Tibial artery (tissue), 4 donors: ENCODE measurements around the gene BCL2.

Experiments
- DNase-seq, 2 donors: peaks; one replicate each; pipeline ENCODE4 v3.0.0-alpha.2; 2019
- H3K27ac ChIP-seq, 2 donors: fragments of 200-600 bp; sonication (generic) in 1 of 2; 1 replicate in 1 of 2; 2 replicates in 1 of 2; pipeline ENCODE4 v1.5.1; 2018 to 2019; ENCODE audit warnings: mild to moderate bottlenecking in 1 of 2
- H3K27me3 ChIP-seq, 2 donors: fragments of 200-600 bp; sonication (generic) in 1 of 2; one replicate each; pipeline versions ENCODE4 v1.5.1 to v1.6.0; 2016 to 2019
- H3K36me3 ChIP-seq, 3 donors: fragments of 200-600 bp; sonication (generic) in 2 of 3; one replicate each; pipeline ENCODE4 v1.5.1; 2016 to 2019; ENCODE audit warnings: mild to moderate bottlenecking in 2 of 3
- H3K4me1 ChIP-seq, 4 donors: fragments of 200-600 bp; sonication (generic) in 2 of 4; 1 replicate in 3 of 4; 2 replicates in 1 of 4; pipeline ENCODE4 v1.5.1; 2016 to 2019
- H3K4me3 ChIP-seq, 2 donors: fragments of 200-600 bp; sonication (generic) in 1 of 2; 1 replicate in 1 of 2; 2 replicates in 1 of 2; pipeline ENCODE4 v1.5.1; 2018 to 2019; ENCODE audit warnings: mild to moderate bottlenecking in 2 of 2
- H3K9me3 ChIP-seq, 3 donors: fragments of 200-600 bp; sonication (generic) in 1 of 3; one replicate each; pipeline ENCODE4 v1.5.1; 2016 to 2019
- intact Hi-C: fragments of 100-400 bp; cut with DNase I; formaldehyde crosslinking; loops from one replicate; pipeline ENCODE4 v1.15.0; 2023; ENCODE audit warnings: low total_unique reads
- TF ChIP-seq, protein P1 (sequence below), 2 experiments: fragments of 200-600 bp in 1 of 2; fragments of 450-650 bp in 1 of 2; IDR thresholded peaks; one replicate each; pipeline ENCODE4 v1.5.1; 2017 to 2019; ENCODE audit warnings: antibody characterized with exemption in 2 of 2, mild to moderate bottlenecking in 1 of 2, moderate library complexity in 1 of 2

The BCL2 gene

GRCh38 chr18:63272638-63273037, 46.9 kb downstream of the BCL2 start:
- Histone ChIP-seq H3K27me3 (no peaks in the 10 kb centered on the region), H3K9me3 (no peaks in the 10 kb centered on the region), H3K4me1 (peaks cover 0 to 16% (median 7%) of the 10 kb centered on the region in 4 donors), H3K4me3 (no peak overlapping the region), H3K36me3 (no peaks in the 10 kb centered on the region), H3K27ac (peak overlapping the region in 1 of 2 donors; percentile 2)
- no peak for DNase-seq
- intact Hi-C loops: no loop called here
- TF ChIP-seq, protein P1, sequence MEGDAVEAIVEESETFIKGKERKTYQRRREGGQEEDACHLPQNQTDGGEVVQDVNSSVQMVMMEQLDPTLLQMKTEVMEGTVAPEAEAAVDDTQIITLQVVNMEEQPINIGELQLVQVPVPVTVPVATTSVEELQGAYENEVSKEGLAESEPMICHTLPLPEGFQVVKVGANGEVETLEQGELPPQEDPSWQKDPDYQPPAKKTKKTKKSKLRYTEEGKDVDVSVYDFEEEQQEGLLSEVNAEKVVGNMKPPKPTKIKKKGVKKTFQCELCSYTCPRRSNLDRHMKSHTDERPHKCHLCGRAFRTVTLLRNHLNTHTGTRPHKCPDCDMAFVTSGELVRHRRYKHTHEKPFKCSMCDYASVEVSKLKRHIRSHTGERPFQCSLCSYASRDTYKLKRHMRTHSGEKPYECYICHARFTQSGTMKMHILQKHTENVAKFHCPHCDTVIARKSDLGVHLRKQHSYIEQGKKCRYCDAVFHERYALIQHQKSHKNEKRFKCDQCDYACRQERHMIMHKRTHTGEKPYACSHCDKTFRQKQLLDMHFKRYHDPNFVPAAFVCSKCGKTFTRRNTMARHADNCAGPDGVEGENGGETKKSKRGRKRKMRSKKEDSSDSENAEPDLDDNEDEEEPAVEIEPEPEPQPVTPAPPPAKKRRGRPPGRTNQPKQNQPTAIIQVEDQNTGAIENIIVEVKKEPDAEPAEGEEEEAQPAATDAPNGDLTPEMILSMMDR (IDR thresholded peaks at IDR 0.05): no peak

DNA sequence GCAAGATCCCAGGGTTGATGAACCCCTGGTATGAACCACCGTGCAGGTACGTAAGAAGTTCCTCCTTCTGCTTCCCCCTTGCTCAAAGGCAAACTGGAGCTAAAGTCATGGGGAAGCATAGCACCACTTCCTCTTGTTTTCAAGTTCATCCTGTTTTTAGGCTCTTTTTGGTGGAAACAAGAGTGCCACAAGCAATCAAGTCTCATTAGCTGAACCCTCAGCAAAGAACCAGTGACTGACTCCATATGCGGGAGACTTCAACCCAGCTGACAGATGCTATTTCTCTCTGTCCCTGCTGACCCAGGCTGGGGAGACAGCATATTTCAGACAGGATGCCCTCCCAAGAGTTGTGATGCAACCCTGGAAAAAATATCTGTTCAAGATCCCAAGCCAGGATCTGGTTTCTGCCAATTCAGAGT, 47.7 kb downstream of the BCL2 start:
- Histone ChIP-seq H3K9me3 (no peaks in the 10 kb centered on the region), H3K36me3 (no peaks in the 10 kb centered on the region), H3K4me1 (peaks cover 0 to 16% (median 9%) of the 10 kb centered on the region in 4 donors), H3K4me3 (no peak overlapping the region), H3K27ac (peak overlapping the region; percentile 2 to 3), H3K27me3 (no peaks in the 10 kb centered on the region)
- intact Hi-C loops: no loop called here
- DNase-seq: peak; percentile 56 to 74
- TF ChIP-seq, protein P1 (IDR thresholded peaks at IDR 0.05): no peak

DNA sequence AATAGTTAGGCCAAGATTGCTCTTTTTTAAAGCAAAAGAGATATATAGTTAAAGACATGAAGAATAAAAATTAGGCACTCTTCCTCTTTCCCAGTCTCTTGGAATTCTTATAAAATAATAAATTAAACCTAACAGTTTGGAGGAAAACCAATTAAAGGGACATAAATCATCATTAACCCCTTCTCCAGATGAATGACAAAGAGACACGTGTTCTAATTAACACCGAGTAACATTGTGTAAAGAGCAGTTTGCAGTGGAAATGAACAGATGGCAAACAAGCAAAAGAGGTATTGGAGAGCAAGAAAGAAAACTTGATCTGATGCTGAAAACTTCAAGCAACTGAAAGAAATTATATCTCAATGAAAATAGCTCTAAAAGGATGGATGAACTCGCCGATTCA, 48.4 kb downstream of the BCL2 start:
- H3K9me3 ChIP-seq: no peaks in the 10 kb centered on the region
- H3K27me3 ChIP-seq: no peaks in the 10 kb centered on the region
- peaks cover 0 to 16% (median 11%) of the 10 kb centered on the region in 4 donors for H3K4me1 ChIP-seq
- intact Hi-C loops: no loop called here
- no peak for DNase-seq
- H3K4me3 ChIP-seq: no peak overlapping the region
- H3K27ac ChIP-seq: no peak overlapping the region
- TF ChIP-seq, protein P1 (IDR thresholded peaks at IDR 0.05): no peak
- no peaks in the 10 kb centered on the region for H3K36me3 ChIP-seq

DNA sequence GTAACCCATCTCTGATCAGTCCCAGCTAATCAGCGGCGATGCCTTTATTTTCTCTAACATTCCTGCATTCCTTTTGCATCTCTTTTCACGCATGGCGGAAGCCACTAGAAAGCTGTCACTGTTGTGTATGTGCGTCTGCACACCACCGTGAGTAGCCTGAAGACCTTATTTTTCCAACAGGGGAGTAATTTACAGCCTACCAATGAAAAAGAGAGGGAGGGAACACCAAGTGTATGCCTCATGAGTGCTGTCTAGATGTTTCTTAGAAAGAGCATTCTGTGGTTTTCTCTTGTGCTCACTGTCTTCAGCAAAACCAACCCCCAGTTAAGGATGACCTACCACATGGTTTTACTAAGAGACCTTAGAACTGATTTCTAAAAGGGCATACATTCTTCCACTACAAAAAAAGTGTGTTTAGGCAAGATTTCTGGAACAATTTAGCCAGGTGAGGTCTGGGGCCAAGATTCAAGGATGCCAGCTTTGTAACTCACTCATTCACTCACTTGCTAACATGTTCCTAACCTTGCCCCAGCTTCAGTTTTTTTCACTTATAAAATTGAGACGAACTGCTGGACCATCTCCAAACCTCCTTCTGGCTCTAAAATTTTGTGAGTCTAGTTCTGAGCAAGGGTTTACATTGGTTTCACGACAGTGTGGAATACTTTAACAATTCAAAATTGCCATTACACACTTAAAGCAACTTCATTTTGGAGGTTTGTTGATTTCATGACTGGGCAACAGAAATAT, 51.4 kb downstream of the BCL2 start:
- no peak for DNase-seq
- H3K4me3 ChIP-seq: no peak overlapping the region
- no peaks in the 10 kb centered on the region for H3K27me3 ChIP-seq
- peak overlapping the region in 1 of 2 donors; percentile 22 for H3K27ac ChIP-seq
- H3K9me3 ChIP-seq: no peaks in the 10 kb centered on the region
- peaks cover 0 to 30% (median 21%) of the 10 kb centered on the region in 4 donors for H3K4me1 ChIP-seq
- intact Hi-C loops: loop anchor here (2.0 kb wide), 1 partner anchor 51 kb away; the partner anchor contains the start of gene BCL2
- no peaks in the 10 kb centered on the region for H3K36me3 ChIP-seq
- TF ChIP-seq, protein P1 (IDR thresholded peaks at IDR 0.05): no peak

DNA sequence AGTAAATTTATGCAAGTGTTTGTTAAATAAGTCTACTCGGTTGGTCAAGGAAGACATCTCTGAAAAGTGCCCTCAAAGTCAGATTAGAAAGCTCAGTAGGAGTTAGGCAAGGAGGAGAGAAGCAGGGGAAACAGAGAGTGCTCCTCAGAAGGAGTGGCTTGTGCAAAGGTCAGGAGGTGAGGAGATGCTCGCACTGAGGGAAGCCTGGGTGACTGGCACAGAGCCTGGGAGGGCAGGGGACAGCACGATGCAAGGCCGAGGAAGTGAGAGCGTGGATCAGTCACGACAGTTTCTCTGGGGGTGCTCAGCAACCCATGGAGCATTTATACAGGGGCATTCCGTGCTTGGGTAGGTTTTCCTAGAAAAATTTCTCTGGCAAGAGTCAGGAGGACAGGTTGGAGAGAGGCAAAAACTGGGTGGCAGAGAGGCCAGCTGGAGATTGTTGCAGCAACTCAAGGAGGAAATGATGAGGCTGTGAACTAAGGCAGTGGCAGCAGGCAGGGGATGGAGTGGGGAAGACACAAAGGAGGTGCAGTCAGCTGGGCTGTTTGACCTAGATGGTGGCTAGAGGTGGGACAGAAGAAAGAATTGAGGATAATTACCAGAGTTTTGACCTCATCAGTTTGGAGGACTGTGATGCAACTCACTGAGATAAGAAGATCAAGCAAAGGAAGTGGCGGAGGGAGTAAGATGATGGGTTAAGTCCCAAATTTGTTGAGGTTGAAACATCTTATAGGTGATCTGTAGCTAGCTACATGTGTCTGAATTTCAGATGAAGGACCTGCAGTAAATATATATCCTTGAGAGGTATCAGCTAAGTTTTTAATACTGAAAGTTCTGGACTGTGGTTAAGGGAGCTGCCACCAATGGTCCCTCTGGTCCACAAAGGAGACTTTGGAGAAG, 52.4 kb downstream of the BCL2 start:
- intact Hi-C loops: no loop called here
- H3K9me3 ChIP-seq: no peaks in the 10 kb centered on the region
- H3K36me3 ChIP-seq: no peaks in the 10 kb centered on the region
- peaks cover 0 to 33% (median 26%) of the 10 kb centered on the region in 4 donors for H3K4me1 ChIP-seq
- TF ChIP-seq, protein P1 (IDR thresholded peaks at IDR 0.05): no peak
- H3K27me3 ChIP-seq: no peaks in the 10 kb centered on the region
- no peak overlapping the region for H3K27ac ChIP-seq
- DNase-seq: no peak
- H3K4me3 ChIP-seq: no peak overlapping the region
